GM21737 (cell line): ENCODE data around the gene BOD1.
"Not testable (repeated sequence)": the region's sequence is repeated elsewhere in the genome, so short reads cannot be mapped to it uniquely, and the experiment has no call there.

ENCODE experiments used
- ATAC-seq: cut with Tn5 transposase; IDR thresholded peaks from one replicate; pipeline ENCODE4 v1.9.1; 2021; ENCODE audit warnings: mild to moderate bottlenecking, moderate library complexity; ENCODE audit not compliant: unreplicated experiment

The BOD1 gene

GRCh38 chr5:173620784-173621183, 4.3 kb upstream of the BOD1 start:
- no peak for ATAC-seq

- ATAC-seq = no peak
These were observed 2.6 kb upstream of the BOD1 start for GRCh38 chr5:173618927-173619519.

- peak; percentile 50 for ATAC-seq
These were observed 420 bp downstream of the BOD1 start for GRCh38 chr5:173615884-173616576.

GRCh38 chr5:173614591-173614990, 1.9 kb downstream of the BOD1 start:
- no peak for ATAC-seq

GRCh38 chr5:173613433-173614159, 2.9 kb downstream of the BOD1 start:
- no peak for ATAC-seq

DNA sequence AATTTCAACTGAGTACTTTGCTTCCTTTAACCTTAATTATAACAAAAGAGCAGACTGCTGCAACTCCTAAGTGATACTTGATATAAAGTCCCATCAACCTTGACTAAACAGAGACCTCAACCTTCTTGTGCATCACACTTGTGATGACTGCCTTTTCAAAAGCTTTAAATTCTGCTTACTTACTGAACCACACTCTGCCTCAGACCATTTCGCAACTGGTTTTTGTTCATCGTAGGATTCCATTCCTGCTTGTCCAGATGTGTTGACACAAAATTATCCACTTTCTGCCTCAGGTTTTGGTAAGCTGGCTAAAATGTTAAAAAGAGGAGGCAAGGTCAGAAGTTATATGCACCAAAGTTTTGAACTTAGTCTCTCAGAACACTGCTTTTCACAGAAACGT, 3.5 kb downstream of the BOD1 start:
- ATAC-seq = no peak

GRCh38 chr5:173611706-173612105, 4.7 kb downstream of the BOD1 start:
- no peak for ATAC-seq

GRCh38 chr5:173604141-173604540, 12.3 kb downstream of the BOD1 start:
- ATAC-seq = no peak

GRCh38 chr5:173602423-173602822, 14.0 kb downstream of the BOD1 start:
- ATAC-seq = no peak

DNA sequence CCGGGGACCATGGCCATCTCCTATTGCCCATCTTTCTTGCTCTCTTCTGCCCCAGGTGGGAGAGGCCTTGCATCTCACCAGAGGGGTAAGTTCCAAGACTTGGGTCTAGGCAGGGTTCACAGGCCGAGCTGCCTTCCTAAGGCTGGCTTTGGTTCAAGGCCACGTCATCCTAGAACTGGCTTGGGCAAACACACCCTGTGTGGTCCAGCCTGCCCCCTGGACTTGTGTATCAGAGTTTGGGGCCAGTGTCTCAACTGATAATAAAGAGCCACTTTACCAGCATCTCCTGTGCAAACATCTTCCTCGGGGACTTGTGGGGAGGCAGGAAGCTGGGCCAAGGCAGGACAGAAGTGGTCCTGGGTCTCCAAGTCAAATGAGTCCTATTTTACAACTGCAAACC, 17.8 kb downstream of the BOD1 start:
- ATAC-seq = no peak

DNA sequence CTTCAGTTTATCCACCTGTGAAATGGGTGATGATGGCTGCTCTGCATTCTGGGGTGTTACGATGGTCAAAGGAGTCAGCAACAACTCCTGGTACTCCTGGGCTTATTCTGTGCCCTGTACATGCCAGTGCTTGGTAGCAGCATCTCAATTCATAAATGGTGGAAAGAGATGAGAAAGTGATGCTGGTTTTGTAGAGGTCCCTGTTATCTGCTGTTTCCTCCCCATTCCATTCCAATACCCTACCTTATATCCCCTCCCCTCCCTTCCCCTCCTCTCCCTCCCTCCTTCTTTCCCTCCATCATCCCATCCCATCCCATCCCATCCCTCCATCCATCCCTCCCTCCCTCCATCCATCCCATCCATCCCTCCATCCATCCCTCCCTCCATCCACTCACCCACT, 19.1 kb downstream of the BOD1 start:
- ATAC-seq = no peak

DNA sequence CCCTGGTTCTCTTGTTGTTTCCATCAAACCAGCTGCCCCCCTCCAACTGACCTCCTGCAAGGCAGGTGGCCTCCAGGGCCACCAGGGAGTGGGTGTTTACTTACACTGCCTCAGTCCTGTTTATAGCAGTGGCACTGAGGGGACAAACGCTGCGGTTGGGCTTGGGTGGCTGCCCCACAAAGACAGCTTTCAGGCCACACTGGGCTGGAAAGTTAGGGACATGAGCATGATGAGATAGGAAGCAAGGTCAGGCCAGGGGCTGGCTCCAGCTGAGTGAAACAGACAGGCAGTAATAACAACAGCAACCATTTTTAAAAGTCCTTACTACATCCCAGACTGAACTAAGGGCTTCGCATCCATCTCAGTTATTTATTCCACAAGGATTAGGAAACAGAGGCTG, 20.6 kb downstream of the BOD1 start:
- ATAC-seq = no peak

- ATAC-seq = no peak
These were observed 22.4 kb downstream of the BOD1 start for GRCh38 chr5:173594061-173594460.

DNA sequence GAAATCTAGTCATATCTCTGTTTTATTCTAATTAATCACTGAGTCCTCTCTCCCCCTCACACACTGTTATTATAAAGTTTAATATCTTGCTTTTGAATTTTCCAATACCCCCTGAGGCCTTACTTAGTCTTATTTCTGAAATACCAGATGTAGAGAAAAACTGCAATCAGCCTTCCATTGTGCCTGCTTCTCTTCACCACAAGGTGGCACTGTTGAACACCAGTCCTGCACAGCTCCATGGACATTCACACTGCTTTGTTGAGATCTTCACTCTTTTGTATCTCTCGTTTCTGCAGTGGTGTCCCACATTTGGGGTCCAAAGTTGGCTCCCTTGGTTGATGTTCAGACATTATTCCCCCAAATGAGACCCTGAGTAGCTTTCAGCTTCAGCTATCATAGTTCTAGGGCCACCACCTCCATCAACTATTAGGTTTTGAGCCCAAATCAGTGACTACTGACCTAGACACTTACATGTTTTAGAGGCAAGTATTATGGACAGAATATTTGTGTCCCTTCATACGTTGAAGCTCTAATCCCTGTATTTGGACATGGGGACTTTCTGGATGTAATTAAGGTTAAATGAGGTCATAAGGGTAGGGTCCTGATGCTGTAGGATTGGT, 24.3 kb downstream of the BOD1 start:
- ATAC-seq = no peak

DNA sequence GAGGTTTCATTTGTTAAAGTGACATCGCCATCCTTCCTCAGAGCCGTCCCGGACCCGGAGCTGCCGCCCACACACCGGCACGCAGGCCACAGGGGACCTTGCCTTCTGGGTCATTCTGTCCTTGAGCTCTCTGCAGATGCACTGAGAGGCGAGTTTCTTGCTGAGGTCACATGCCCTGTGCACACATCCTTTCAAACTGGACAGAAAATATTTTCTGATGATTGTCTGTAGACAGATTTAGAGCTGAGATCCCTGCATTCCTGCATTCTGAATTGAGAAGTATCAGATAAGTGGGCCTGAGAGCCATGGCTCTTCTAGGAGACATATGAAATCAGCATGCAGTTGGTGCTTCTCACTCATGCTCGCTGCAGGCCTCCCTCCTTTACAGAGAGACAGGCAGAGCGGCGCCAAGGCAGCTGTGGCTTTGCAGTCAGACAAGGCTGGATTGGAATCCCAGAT, 25.4 kb downstream of the BOD1 start:
- ATAC-seq = no peak

GRCh38 chr5:173590436-173591055, 25.9 kb downstream of the BOD1 start:
- ATAC-seq = no peak

DNA sequence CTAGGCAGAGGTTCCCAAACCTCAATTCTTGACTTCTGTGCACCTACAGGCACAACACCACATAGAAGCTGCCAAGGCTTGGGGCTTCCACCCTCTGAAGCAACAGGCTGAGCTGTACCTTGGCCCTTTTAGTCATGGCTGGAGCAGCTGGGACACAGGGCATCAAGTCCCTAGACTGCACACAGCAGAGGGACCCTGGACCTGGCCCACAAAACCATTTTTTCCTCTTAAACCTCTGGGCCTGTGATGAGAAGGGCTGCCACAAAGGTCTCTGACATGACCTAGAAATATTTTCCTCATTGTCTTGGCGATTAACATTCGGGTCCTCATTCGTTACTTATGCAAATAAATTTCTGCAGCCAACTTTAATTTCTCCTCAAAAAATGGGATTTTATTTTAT, 30.3 kb downstream of the BOD1 start:
- ATAC-seq = not testable (repeated sequence)

GRCh38 chr5:173583346-173583745, 33.1 kb downstream of the BOD1 start:
- ATAC-seq = no peak

DNA sequence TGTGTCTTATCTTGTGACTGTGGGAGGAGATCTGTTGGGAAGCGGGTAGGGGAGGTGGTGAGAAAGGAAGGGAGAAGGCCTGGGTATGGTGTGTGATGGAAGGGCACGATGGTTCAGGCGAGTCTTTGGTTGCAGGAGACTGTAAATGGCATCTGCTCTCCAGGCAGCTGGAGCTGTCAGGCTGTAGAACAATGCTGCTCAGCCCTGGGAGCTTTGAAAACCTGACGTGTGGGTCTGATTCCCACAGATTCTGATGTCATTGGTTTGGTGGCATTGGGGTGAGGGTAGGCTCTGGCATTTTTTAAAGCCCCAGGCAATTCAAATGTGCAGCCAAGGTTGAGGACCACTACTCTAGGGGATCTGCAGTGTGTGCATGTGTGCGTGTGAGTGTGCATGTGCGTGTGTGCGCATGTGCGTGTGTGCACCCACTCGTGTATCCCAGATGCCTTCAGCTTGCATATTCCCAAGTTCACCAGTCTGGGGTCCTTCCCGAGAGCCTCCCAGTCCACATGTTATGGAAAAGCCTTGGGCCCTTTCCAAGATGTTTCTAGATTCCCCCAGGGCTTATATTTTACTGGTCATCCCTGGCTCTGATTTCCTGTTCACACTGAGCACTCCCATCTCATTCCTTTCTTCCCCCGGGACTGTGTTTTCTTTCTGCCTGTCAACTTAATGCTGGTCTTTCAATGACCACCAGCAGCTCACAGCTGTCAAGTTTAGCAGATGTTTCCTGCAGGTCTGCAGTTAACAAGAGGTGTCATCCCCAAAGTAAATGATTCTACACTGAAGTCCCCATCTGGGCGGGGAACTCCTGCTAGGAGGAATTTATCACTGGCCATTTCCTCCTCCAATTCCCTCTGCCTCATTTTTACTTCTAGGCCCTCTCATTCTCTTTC, 34.0 kb downstream of the BOD1 start:
- ATAC-seq = no peak
